GM19238 (cell line): ENCODE data around the gene TBC1D9.
"Not testable (repeated sequence)": the region's sequence is repeated elsewhere in the genome, so short reads cannot be mapped to it uniquely, and the experiment has no call there.

Source experiments
- DNase-seq: peaks from one replicate; pipeline ENCODE4 v3.0.0; 2011; ENCODE audit warnings: low spot score; ENCODE audit not compliant: insufficient read length

Gene TBC1D9

DNA sequence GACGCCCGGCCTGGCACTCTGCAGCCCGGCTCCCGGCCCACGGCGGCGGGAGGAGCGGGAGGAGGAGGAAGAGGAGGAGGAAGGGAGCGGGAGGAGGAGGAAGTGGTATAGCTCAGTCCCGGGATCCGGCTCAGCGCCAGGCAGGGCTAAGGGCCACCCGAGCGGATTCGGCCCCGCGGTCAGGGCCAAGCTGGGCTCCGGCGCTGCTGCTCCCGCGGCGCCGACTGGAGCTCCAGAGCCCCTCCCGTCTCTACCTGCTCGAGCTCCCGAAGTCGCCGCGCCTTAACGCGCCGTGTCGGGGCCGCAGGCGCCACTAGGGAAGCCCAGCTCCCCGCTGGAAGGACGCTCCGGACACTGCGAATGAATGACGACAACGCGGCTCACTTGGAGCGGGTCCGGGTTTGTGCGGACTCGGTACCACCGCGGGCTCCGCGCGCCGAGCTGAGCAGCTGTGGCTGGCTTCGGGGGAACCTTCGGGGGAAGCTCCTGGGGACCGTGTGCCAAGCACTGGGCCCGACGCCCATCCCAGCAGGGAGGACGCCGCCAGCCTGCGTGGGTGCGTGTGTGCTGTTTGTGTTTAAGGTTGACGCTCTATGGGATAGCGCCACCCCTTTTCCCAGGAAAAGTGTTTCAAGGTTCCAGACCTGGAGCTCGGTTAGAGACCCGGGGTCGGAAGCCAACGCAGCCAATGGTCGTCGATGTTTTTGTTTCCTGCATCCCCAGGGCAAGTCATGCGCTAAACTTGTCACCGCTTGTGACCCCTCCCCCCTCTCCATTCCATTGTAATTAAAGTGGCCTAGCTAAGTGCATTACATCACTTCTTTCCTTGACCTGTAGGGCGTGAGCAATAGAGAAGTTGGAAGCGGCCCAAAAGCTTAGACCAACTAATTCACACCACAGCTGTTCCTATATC lies at the start of gene TBC1D9:
Gene TBC1D9 (minus strand): TSS at position 67 of the 913 bp plus-strand sequence. CDS start 340 bp downstream, outside the sequence.
- DNase-seq = peak; percentile 28

DNA sequence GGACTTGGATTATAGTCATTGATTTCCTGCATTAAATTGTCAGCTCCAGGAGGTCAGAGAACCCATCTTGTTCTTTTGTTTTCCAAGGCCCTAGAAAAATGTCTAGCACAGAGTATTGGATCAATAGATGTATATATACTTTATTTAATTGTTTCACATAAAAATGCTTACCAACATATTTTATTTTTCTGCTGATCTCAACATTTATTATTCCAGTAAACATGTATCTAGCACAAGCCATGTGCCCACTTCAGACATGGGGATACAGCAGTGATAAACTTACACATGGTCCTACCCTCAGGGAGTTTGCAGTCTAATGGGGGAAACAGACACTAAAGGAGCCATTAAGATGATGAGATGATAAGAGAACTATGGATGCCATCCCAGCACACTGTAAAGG lies 49.1 kb upstream of the TBC1D9 start:
- no peak for DNase-seq

GRCh38 chr4:140802591-140802990 lies 46.4 kb upstream of the TBC1D9 start:
- DNase-seq = no peak

DNA sequence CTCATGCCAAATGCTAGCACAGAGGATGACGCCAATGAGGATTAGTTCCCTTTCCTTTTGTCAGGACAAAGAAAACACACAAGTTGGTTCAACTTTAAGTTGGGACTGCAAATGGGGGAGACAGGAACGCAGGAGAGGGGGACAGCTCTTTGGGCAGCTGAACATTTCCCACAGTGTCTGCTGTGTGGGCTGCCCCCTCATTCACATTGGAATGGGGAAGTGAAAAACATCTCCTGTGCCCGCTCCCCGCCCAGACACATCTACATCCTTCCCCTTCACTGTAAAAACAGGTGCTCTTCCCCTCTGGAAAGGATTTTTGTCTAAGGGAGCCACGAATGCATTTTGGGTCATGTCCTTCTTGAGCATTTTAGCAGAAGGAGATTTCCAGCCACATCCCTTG lies 44.5 kb upstream of the TBC1D9 start:
- no peak for DNase-seq

GRCh38 chr4:140799686-140800225 lies 43.6 kb upstream of the TBC1D9 start:
- DNase-seq = no peak

- no peak for DNase-seq
Measured at GRCh38 chr4:140793291-140793690, 37.1 kb upstream of the TBC1D9 start.

DNA sequence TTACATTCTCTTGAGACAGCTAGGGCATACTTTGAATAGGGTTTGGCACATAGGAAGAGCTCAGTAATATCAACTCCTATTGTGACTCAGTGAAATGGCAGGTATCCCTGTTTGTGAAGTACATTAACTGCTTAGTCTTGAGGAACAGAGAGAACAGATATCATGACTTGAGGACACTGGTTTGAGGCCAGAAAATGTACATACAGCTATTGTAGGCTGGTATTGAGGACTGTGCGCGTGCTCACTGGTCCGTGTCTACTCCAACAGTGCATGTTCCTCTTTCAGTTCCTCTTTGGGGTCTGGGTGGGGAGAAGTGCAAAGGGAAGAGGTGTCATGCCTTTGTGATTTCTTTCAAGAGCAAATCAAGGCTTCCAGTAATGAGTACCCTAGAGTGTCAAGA lies 34.6 kb upstream of the TBC1D9 start:
- DNase-seq = peak; percentile 27

GRCh38 chr4:140790171-140790570 lies 34.0 kb upstream of the TBC1D9 start:
- no peak for DNase-seq

DNA sequence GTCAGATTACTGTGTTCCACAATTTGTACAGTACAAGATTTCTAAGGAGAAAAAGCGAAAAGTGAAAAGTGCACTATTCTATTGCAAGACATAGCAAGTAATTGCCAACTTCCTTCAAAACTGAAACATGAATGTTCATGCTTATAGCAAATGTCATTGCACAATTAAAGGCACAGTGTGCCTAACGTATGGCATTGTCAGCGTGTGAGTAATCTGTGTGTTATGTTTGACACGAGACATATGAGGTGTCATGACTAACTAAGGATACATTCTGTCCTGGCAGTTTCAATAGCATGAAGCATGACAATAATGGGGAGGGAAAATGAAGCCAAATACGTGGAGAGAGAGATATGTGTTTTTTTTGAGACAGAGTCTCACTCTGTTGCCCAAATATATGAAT lies 33.6 kb upstream of the TBC1D9 start:
- no peak for DNase-seq

DNA sequence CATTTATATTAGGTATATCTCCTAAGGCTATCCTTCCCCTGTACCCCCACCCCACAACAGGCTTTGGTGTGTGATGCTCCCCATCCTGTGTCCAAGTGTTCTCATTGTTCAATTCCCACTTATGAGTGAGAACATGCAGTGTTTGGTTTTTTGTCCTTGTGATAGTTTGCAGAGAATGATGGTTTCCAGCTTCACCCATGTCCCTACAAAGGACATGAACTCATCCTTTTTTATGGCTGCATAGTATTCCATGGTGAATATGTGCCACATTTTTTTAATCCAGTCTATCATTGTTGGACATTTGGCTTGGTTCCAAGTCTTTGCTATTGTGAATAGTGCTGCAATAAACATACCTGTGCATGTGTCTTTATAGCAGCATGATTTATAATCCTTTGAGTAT lies 26.6 kb upstream of the TBC1D9 start:
- not testable (repeated sequence) for DNase-seq

GRCh38 chr4:140781596-140781995 lies 25.4 kb upstream of the TBC1D9 start:
- no peak for DNase-seq

DNA sequence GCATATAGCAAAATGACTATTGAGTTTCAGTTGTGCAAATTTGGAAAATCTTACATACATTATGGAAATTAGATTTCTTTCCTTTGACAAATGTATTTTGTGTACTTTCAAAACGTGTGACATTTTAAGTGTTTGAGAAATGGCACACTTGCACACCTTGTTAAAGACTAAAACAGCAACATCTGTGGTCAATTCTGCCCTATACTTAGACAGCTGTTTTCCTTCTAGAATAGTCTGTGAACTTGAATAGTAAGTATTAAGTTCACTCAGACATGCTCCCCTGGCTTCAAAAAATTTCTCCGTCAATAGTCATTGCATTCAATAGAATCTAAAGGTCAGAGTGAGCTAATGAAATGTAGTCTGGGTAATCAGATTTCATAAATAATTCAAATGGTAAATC lies 21.7 kb upstream of the TBC1D9 start:
- DNase-seq = no peak

GRCh38 chr4:140777386-140777785 lies 21.2 kb upstream of the TBC1D9 start:
- no peak for DNase-seq

GRCh38 chr4:140776556-140776955 lies 20.4 kb upstream of the TBC1D9 start:
- DNase-seq = no peak

DNA sequence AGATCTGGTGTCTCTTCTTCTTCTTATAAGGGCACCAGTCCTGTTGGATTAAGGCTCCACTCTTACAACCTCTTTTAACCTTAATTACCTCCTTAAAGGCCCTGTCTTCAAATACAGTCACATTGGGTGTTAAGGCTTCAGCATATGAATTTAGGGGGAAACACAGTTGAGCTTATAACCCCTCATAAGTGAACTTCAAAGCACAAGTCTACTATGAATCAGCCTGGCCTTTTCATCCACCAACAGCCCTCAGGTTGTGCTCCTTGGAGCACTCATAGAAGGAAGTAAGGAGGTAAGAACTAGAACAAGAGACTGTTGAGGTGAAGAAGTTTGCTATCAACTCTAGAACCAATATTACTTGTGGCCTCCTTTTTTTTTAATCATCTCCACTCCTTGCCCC lies 18.8 kb upstream of the TBC1D9 start:
- no peak for DNase-seq

- no peak for DNase-seq
Measured at GRCh38 chr4:140774510-140774909, 18.3 kb upstream of the TBC1D9 start.

- no peak for DNase-seq
Measured at GRCh38 chr4:140769209-140769608, 13.0 kb upstream of the TBC1D9 start.

GRCh38 chr4:140764785-140765392 lies 8.7 kb upstream of the TBC1D9 start:
- DNase-seq = no peak

GRCh38 chr4:140762202-140762601 lies 6.0 kb upstream of the TBC1D9 start:
- DNase-seq = no peak

GRCh38 chr4:140757232-140757630 lies 1.0 kb upstream of the TBC1D9 start:
- no peak for DNase-seq

- peak; percentile 41 for DNase-seq
Measured at GRCh38 chr4:140755774-140756318, 339 bp downstream of the TBC1D9 start.
